Suprapubic skin (tissue), 4 donors: ENCODE measurements around the gene UVRAG. TPM values are rescaled to one million over a fixed set of nuclear protein-coding genes. Genes with fewer than 3 reads are reported as not detected.

Source experiments
- DNase-seq, 2 donors: peaks; one replicate each; pipeline ENCODE4 v3.0.0-alpha.2; 2019; ENCODE audit warnings: low spot score in 2 of 2
- H3K27ac ChIP-seq: fragments of 200-600 bp; sonication (generic); one replicate; pipeline ENCODE4 v1.5.1; 2019
- H3K27me3 ChIP-seq: fragments of 200-600 bp; sonication (generic); one replicate; pipeline ENCODE4 v1.5.1; 2019
- H3K36me3 ChIP-seq: fragments of 200-600 bp; sonication (generic); one replicate; pipeline ENCODE4 v1.5.1; 2019
- H3K4me1 ChIP-seq: fragments of 200-600 bp; sonication (generic); one replicate; pipeline ENCODE4 v1.5.1; 2019
- H3K4me3 ChIP-seq: fragments of 200-600 bp; sonication (generic); one replicate; pipeline ENCODE4 v1.5.1; 2019; ENCODE audit warnings: mild to moderate bottlenecking
- H3K9me3 ChIP-seq: fragments of 200-600 bp; sonication (generic); one replicate; pipeline ENCODE4 v1.5.1; 2019
- CTCF ChIP-seq, 2 donors: fragments of 200-600 bp in 1 of 2; fragments of 450-650 bp in 1 of 2; sonication (generic) in 1 of 2; IDR thresholded peaks; one replicate each; pipeline ENCODE4 v1.5.1; 2016 to 2019; ENCODE audit warnings: antibody characterized with exemption in 2 of 2, mild to moderate bottlenecking in 1 of 2, moderate library complexity in 1 of 2
- EP300 ChIP-seq: sonication (generic); formaldehyde crosslinking; IDR thresholded peaks from one replicate; pipeline ENCODE4 v1.6.1; 2017; ENCODE audit warnings: antibody characterized with exemption
- POLR2A ChIP-seq, 2 donors: fragments of 450-650 bp; IDR thresholded peaks; one replicate each; pipeline ENCODE4 v1.6.1; 2017; ENCODE audit warnings: antibody characterized with exemption in 2 of 2, mild to moderate bottlenecking in 2 of 2, moderate library complexity in 2 of 2
- POLR2AphosphoS5 ChIP-seq, 3 donors: sonication (generic); formaldehyde crosslinking; IDR thresholded peaks; one replicate each; pipeline ENCODE4 v1.6.1; 2017; ENCODE audit warnings: antibody characterized with exemption in 3 of 3
- WGBS: methylation state at CpG from one replicate; pipeline ENCODE4 v1.1.5; 2018; 5-methylcytosine and 5-hydroxymethylcytosine counted together
- total RNA-seq, 4 donors: library from RNA; depleted of rRNA; stranded (reverse); fragments of >200 nt; gene quantifications; one replicate each; pipeline ENCODE4 v1.1.0, GENCODE V29; 2016

The UVRAG gene
- total RNA-seq, 4 donors from 2014 or later, result 17.5 to 30.0 (median 22.1) TPM

GRCh38 chr11:75831915-75832502 is 17.0 kb downstream of the UVRAG start:
- no peak overlapping the region for H3K27ac ChIP-seq
- no peaks in the 10 kb centered on the region for H3K27me3 ChIP-seq
- H3K4me1 ChIP-seq, result peaks cover 11% of the 10 kb centered on the region
- 84% methylated on average over 6 of the region's 6 CpGs for WGBS
- no peaks in the 10 kb centered on the region for H3K36me3 ChIP-seq
- H3K4me3 ChIP-seq, result no peak overlapping the region
- no peak for TF ChIP-seq CTCF (IDR thresholded peaks at IDR 0.05)
- no peak for TF ChIP-seq POLR2AphosphoS5 (IDR thresholded peaks at IDR 0.05)
- TF ChIP-seq EP300, result no peak
- TF ChIP-seq POLR2A (IDR thresholded peaks at IDR 0.05), result no peak
- no peak for DNase-seq
- no peaks in the 10 kb centered on the region for H3K9me3 ChIP-seq

- TF ChIP-seq POLR2A (IDR thresholded peaks at IDR 0.05), result no peak
- no peak for TF ChIP-seq EP300
- no peak for TF ChIP-seq CTCF (IDR thresholded peaks at IDR 0.05)
- TF ChIP-seq POLR2AphosphoS5 (IDR thresholded peaks at IDR 0.05), result no peak
- peaks cover under 1% of the 10 kb centered on the region for H3K4me1 ChIP-seq
- no peaks in the 10 kb centered on the region for H3K36me3 ChIP-seq
- H3K4me3 ChIP-seq, result no peak overlapping the region
- no peaks in the 10 kb centered on the region for H3K27me3 ChIP-seq
- H3K27ac ChIP-seq, result no peak overlapping the region
- no peak for DNase-seq
- no peaks in the 10 kb centered on the region for H3K9me3 ChIP-seq
- 78% methylated on average over 3 of the region's 3 CpGs for WGBS
Observed at GRCh38 chr11:75834728-75835127, 19.7 kb downstream of the UVRAG start.

GRCh38 chr11:75836417-75836816 is 21.4 kb downstream of the UVRAG start:
- Histone ChIP-seq H3K4me3 (no peak overlapping the region), H3K9me3 (no peaks in the 10 kb centered on the region), H3K36me3 (no peaks in the 10 kb centered on the region), H3K27ac (no peak overlapping the region), H3K4me1 (peaks cover 15% of the 10 kb centered on the region), H3K27me3 (no peaks in the 10 kb centered on the region)
- no peak for TF ChIP-seq CTCF (IDR thresholded peaks at IDR 0.05)
- TF ChIP-seq POLR2A (IDR thresholded peaks at IDR 0.05), result no peak
- TF ChIP-seq POLR2AphosphoS5 (IDR thresholded peaks at IDR 0.05), result no peak
- no peak for TF ChIP-seq EP300
- DNase-seq, result no peak
- WGBS, result 65% methylated on average over 3 of the region's 3 CpGs

GRCh38 chr11:75839851-75840250 is 24.8 kb downstream of the UVRAG start:
- H3K4me3 ChIP-seq, result no peak overlapping the region
- no peaks in the 10 kb centered on the region for H3K27me3 ChIP-seq
- no peaks in the 10 kb centered on the region for H3K36me3 ChIP-seq
- no peak for TF ChIP-seq EP300
- no peak for TF ChIP-seq POLR2AphosphoS5 (IDR thresholded peaks at IDR 0.05)
- TF ChIP-seq POLR2A (IDR thresholded peaks at IDR 0.05), result no peak
- no peak for TF ChIP-seq CTCF (IDR thresholded peaks at IDR 0.05)
- no peaks in the 10 kb centered on the region for H3K9me3 ChIP-seq
- H3K27ac ChIP-seq, result no peak overlapping the region
- DNase-seq, result no peak
- peaks cover 15% of the 10 kb centered on the region for H3K4me1 ChIP-seq

- no peak for DNase-seq
- Histone ChIP-seq H3K9me3 (no peaks in the 10 kb centered on the region), H3K36me3 (no peaks in the 10 kb centered on the region), H3K27ac (no peak overlapping the region), H3K4me1 (peaks cover 15% of the 10 kb centered on the region), H3K27me3 (no peaks in the 10 kb centered on the region), H3K4me3 (no peak overlapping the region)
- 37% methylated on average over 1 of the region's 1 CpG for WGBS
- TF ChIP-seq POLR2AphosphoS5 (IDR thresholded peaks at IDR 0.05), result no peak
- no peak for TF ChIP-seq EP300
Observed at GRCh38 chr11:75840522-75840921, 25.5 kb downstream of the UVRAG start.

- DNase-seq, result no peak
- Histone ChIP-seq H3K27ac (no peak overlapping the region), H3K4me3 (no peak overlapping the region), H3K36me3 (no peaks in the 10 kb centered on the region), H3K27me3 (no peaks in the 10 kb centered on the region), H3K4me1 (peaks cover 15% of the 10 kb centered on the region), H3K9me3 (no peaks in the 10 kb centered on the region)
- 77% methylated on average over 2 of the region's 2 CpGs for WGBS
- TF ChIP-seq POLR2AphosphoS5 (IDR thresholded peaks at IDR 0.05) (no peak), POLR2A (IDR thresholded peaks at IDR 0.05) (no peak), EP300 (no peak), CTCF (IDR thresholded peaks at IDR 0.05) (no peak)
Observed at GRCh38 chr11:75841739-75842138, 26.7 kb downstream of the UVRAG start.
